Myocyte (in vitro differentiated cells): ENCODE measurements around the gene SAP25. TPM values are rescaled to one million over a fixed set of nuclear protein-coding genes. Genes with fewer than 3 reads are reported as not detected.

Experiments
- DNase-seq: peaks from one replicate; pipeline ENCODE4 v3.0.0-alpha.2; 2012; ENCODE audit warnings: low read depth
- total RNA-seq: library from RNA; depleted of rRNA; stranded (reverse); fragments of >200 nt; gene quantifications from 2 replicates; pipeline ENCODE4 v1.2.3, GENCODE V29; 2014

Gene SAP25
- total RNA-seq, 1 donor from 2014 or later = 0.21 TPM

GRCh38 chr7:100598425-100598824, 24.7 kb upstream of the SAP25 start:
- peak; percentile 49 for DNase-seq

- DNase-seq = no peak
These were observed 21.5 kb upstream of the SAP25 start for GRCh38 chr7:100595188-100595587.

GRCh38 chr7:100591596-100591995, 17.9 kb upstream of the SAP25 start:
- DNase-seq = no peak

GRCh38 chr7:100590077-100590737, 16.5 kb upstream of the SAP25 start:
- no peak for DNase-seq

- no peak for DNase-seq
These were observed 15.7 kb upstream of the SAP25 start for GRCh38 chr7:100589341-100589947.

- DNase-seq = peak; percentile 42
These were observed 14.7 kb upstream of the SAP25 start for GRCh38 chr7:100588438-100588837.

- DNase-seq = peak; percentile 100
These were observed 12.7 kb upstream of the SAP25 start, which contains the start of gene FBXO24 for GRCh38 chr7:100586266-100587025. TSS of gene FBXO24 (plus strand) at chr7:100586328. CDS start at chr7:100586626, 298 bp downstream.

GRCh38 chr7:100585511-100586265, 12.0 kb upstream of the SAP25 start, which contains the start of gene LRCH4:
TSS of gene LRCH4 (minus strand) at chr7:100586129. CDS start at chr7:100586100, 29 bp downstream.
- no peak for DNase-seq

- peak; percentile 94 for DNase-seq
These were observed 11.2 kb upstream of the SAP25 start for GRCh38 chr7:100584683-100585510.

- peak; percentile 94 for DNase-seq
These were observed 10.5 kb upstream of the SAP25 start for GRCh38 chr7:100584054-100584682.

GRCh38 chr7:100583132-100584053, 9.7 kb upstream of the SAP25 start:
- DNase-seq = peak; percentile 33

- no peak for DNase-seq
These were observed 8.9 kb upstream of the SAP25 start for GRCh38 chr7:100582650-100583049.

- DNase-seq = no peak
These were observed 8.4 kb upstream of the SAP25 start for GRCh38 chr7:100582041-100582579.

GRCh38 chr7:100580466-100581283, 7.0 kb upstream of the SAP25 start:
- no peak for DNase-seq

- DNase-seq = no peak
These were observed 4.8 kb upstream of the SAP25 start for GRCh38 chr7:100578246-100579183.

- DNase-seq = no peak
These were observed 3.8 kb upstream of the SAP25 start for GRCh38 chr7:100577507-100577906.

- DNase-seq = no peak
These were observed 3.4 kb upstream of the SAP25 start for GRCh38 chr7:100577103-100577502.
